HEK293 (cell line): Measurements from ENCODE around the gene ADGRB3.

ENCODE experiments used
- CTCF ChIP-seq: fragments of 450-650 bp; formaldehyde crosslinking; IDR thresholded peaks from 2 replicates; pipeline ENCODE4 v1.5.1; 2016; ENCODE audit warnings: missing biosample characterization, missing genetic modification characterization
- FEZF1 ChIP-seq: fragments of 450-650 bp; formaldehyde crosslinking; IDR thresholded peaks from 2 replicates; pipeline ENCODE4 v1.5.1; 2016; ENCODE audit warnings: missing biosample characterization, missing genetic modification characterization
- ZBTB8A ChIP-seq: fragments of 450-650 bp; formaldehyde crosslinking; IDR thresholded peaks from 2 replicates; pipeline ENCODE4 v1.5.1; 2016; ENCODE audit warnings: missing biosample characterization, missing genetic modification characterization
- ZNF155 ChIP-seq: fragments of 450-650 bp; formaldehyde crosslinking; IDR thresholded peaks from 2 replicates; pipeline ENCODE4 v1.5.1; 2016; ENCODE audit warnings: missing biosample characterization, missing genetic modification characterization
- ZNF366 ChIP-seq: fragments of 450-650 bp; formaldehyde crosslinking; conservative IDR thresholded peaks from 2 replicates; pipeline ENCODE4 v1.5.1; 2016; ENCODE audit warnings: missing biosample characterization, missing genetic modification characterization
- ZNF416 ChIP-seq: fragments of 450-650 bp; formaldehyde crosslinking; IDR thresholded peaks from 2 replicates; pipeline ENCODE4 v1.5.1; 2016; ENCODE audit warnings: missing biosample characterization, missing genetic modification characterization

GRCh38 chr6:69220375-69220774, 585.3 kb downstream of the ADGRB3 start:
- TF ChIP-seq FEZF1 (tag by site-specific recombination) (no peak), ZNF155 (no peak), ZNF416 (no peak), CTCF (tag by site-specific recombination) (no peak), ZBTB8A (no peak), ZNF366 (tag by site-specific recombination) (no peak)
